ENCODE results near the gene TEAD1.

The TEAD1 gene

GRCh38 chr11:12680940-12681258 lies 6.7 kb downstream of the TEAD1 start:
- H3K27ac ChIP-seq (ENCODE audit: low read length): peak overlapping the region; percentile 76; the same call in 1 of the 2 replicates
- H3K9ac ChIP-seq (ENCODE audit: low read length): peak overlapping the region; percentile 34; the same call in 1 of the 2 replicates
- H3F3A ChIP-seq (ENCODE audit: insufficient read depth, low read length): peaks cover 18% of the 10 kb centered on the region
- TF ChIP-seq EZH2phosphoT487 (IDR thresholded peaks at IDR 0.05; ENCODE audit: low read length): no peak
- no peak for TF ChIP-seq EZH2 (optimal IDR thresholded peaks at IDR 0.05; ENCODE audit: low read depth, low read length)
- no peak for TF ChIP-seq CTCF (IDR thresholded peaks at IDR 0.05; ENCODE audit: low read length)
- peak overlapping the region; percentile 66 for H3K4me2 ChIP-seq (ENCODE audit: low read depth, low read length)
- no peaks in the 10 kb centered on the region for H3K9me2 ChIP-seq (replicated peaks; ENCODE audit: insufficient read depth, low read length)
- H3K4me1 ChIP-seq (ENCODE audit: low read length): peaks cover 44% of the 10 kb centered on the region
- peak overlapping the region; percentile 39 for H3K4me3 ChIP-seq (ENCODE audit: low read length)
- no peak for DNase-seq
- H3K36me3 ChIP-seq (replicated peaks; ENCODE audit: insufficient read depth, low read length): no peaks in the 10 kb centered on the region; the same call in 1 of the 2 replicates
- H3K27me3 ChIP-seq (replicated peaks; ENCODE audit: insufficient read depth, low read length): no peaks in the 10 kb centered on the region
- H3K79me2 ChIP-seq (ENCODE audit: low read length): peaks cover 99% of the 10 kb centered on the region
- no peak overlapping the region for H2AFZ ChIP-seq (ENCODE audit: low read length)
- no peaks in the 10 kb centered on the region; the same call in 1 of the 2 replicates for H4K20me1 ChIP-seq (ENCODE audit: insufficient read depth, low read length)
- H3K9me3 ChIP-seq (replicated peaks; ENCODE audit: insufficient read depth, low read length): no peaks in the 10 kb centered on the region

- H3K79me2 ChIP-seq (ENCODE audit: low read length): peaks cover 99% of the 10 kb centered on the region
- peaks cover 18% of the 10 kb centered on the region for H3F3A ChIP-seq (ENCODE audit: insufficient read depth, low read length)
- no peak overlapping the region for H3K9ac ChIP-seq (ENCODE audit: low read length)
- peak overlapping the region; percentile 76; the same call in 1 of the 2 replicates for H3K27ac ChIP-seq (ENCODE audit: low read length)
- H3K4me1 ChIP-seq (ENCODE audit: low read length): peaks cover 50% of the 10 kb centered on the region
- no peak overlapping the region for H3K4me3 ChIP-seq (ENCODE audit: low read length)
- DNase-seq: no peak
- no peaks in the 10 kb centered on the region; the same call in 1 of the 2 replicates for H3K36me3 ChIP-seq (replicated peaks; ENCODE audit: insufficient read depth, low read length)
- TF ChIP-seq EZH2 (optimal IDR thresholded peaks at IDR 0.05; ENCODE audit: low read depth, low read length): no peak
- no peak for TF ChIP-seq CTCF (IDR thresholded peaks at IDR 0.05; ENCODE audit: low read length)
- TF ChIP-seq EZH2phosphoT487 (IDR thresholded peaks at IDR 0.05; ENCODE audit: low read length): no peak
- H2AFZ ChIP-seq (ENCODE audit: low read length): no peak overlapping the region
- no peaks in the 10 kb centered on the region; the same call in 1 of the 2 replicates for H4K20me1 ChIP-seq (ENCODE audit: insufficient read depth, low read length)
- no peaks in the 10 kb centered on the region for H3K27me3 ChIP-seq (replicated peaks; ENCODE audit: insufficient read depth, low read length)
- no peaks in the 10 kb centered on the region for H3K9me3 ChIP-seq (replicated peaks; ENCODE audit: insufficient read depth, low read length)
- no peaks in the 10 kb centered on the region for H3K9me2 ChIP-seq (replicated peaks; ENCODE audit: insufficient read depth, low read length)
- peak overlapping the region; percentile 66; the same call in 1 of the 2 replicates for H3K4me2 ChIP-seq (ENCODE audit: low read depth, low read length)
Measured at GRCh38 chr11:12681466-12681865, 7.2 kb downstream of the TEAD1 start.

GRCh38 chr11:12682288-12682687 lies 8.1 kb downstream of the TEAD1 start:
- Histone ChIP-seq H3K4me2 (ENCODE audit: low read depth, low read length) (no peak overlapping the region), H3K9me2 (replicated peaks; ENCODE audit: insufficient read depth, low read length) (no peaks in the 10 kb centered on the region), H4K20me1 (ENCODE audit: insufficient read depth, low read length) (no peaks in the 10 kb centered on the region; the same call in 1 of the 2 replicates), H2AFZ (ENCODE audit: low read length) (no peak overlapping the region), H3K4me3 (ENCODE audit: low read length) (no peak overlapping the region), H3K36me3 (replicated peaks; ENCODE audit: insufficient read depth, low read length) (no peaks in the 10 kb centered on the region; the same call in 1 of the 2 replicates), H3K79me2 (ENCODE audit: low read length) (peaks cover 99% of the 10 kb centered on the region), H3K4me1 (ENCODE audit: low read length) (peaks cover 58% of the 10 kb centered on the region), H3K9me3 (replicated peaks; ENCODE audit: insufficient read depth, low read length) (no peaks in the 10 kb centered on the region), H3K9ac (ENCODE audit: low read length) (no peak overlapping the region), H3F3A (ENCODE audit: insufficient read depth, low read length) (peaks cover 18% of the 10 kb centered on the region), H3K27ac (ENCODE audit: low read length) (no peak overlapping the region), H3K27me3 (replicated peaks; ENCODE audit: insufficient read depth, low read length) (no peaks in the 10 kb centered on the region)
- TF ChIP-seq EZH2 (optimal IDR thresholded peaks at IDR 0.05; ENCODE audit: low read depth, low read length) (no peak), CTCF (IDR thresholded peaks at IDR 0.05; ENCODE audit: low read length) (no peak), EZH2phosphoT487 (IDR thresholded peaks at IDR 0.05; ENCODE audit: low read length) (no peak)
- DNase-seq: no peak
